Suprapubic skin (tissue), 4 donors: ENCODE results near the gene CHD2.

ENCODE experiments used
- POLR2A ChIP-seq, 2 donors: fragments of 450-650 bp; IDR thresholded peaks; one replicate each; pipeline ENCODE4 v1.6.1; 2017; ENCODE audit warnings: antibody characterized with exemption in 2 of 2, mild to moderate bottlenecking in 2 of 2, moderate library complexity in 2 of 2
- POLR2AphosphoS5 ChIP-seq, 3 donors: sonication (generic); formaldehyde crosslinking; IDR thresholded peaks; one replicate each; pipeline ENCODE4 v1.6.1; 2017; ENCODE audit warnings: antibody characterized with exemption in 3 of 3
- TF ChIP-seq, protein P1 (sequence below), 2 donors: fragments of 200-600 bp in 1 of 2; fragments of 450-650 bp in 1 of 2; sonication (generic) in 1 of 2; IDR thresholded peaks; one replicate each; pipeline ENCODE4 v1.5.1; 2016 to 2019; ENCODE audit warnings: antibody characterized with exemption in 2 of 2, mild to moderate bottlenecking in 1 of 2, moderate library complexity in 1 of 2

DNA sequence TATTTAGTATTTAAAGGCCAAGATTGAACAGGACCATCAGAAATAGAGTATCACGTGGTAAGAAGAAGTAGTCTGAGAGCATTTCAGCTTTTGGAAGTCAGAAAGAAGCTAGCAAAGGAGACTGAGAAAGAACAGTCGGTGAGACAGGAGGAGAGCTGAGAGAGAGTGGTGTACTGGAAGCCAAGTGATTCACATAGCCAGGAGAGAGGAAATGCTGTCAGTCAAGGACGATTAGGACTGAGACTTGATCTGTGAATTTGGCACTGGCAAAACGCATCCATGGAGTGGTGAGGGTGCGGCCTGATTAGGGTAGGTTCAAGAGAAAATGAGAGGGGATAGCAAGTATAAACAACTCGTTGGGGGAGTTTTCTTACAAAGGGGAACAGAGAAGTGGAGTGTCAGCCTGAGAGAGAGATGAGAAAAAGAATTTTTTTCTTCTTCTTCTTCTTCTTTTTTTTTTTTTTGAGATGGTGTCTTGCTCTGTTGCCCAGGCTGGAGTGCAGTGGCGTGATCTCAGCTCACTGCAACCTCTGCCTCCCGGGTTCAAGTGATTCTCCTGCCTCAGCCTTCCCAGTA lies 44.9 kb downstream of the CHD2 start:
- no peak for TF ChIP-seq POLR2A (IDR thresholded peaks at IDR 0.05)
- TF ChIP-seq, protein P1, sequence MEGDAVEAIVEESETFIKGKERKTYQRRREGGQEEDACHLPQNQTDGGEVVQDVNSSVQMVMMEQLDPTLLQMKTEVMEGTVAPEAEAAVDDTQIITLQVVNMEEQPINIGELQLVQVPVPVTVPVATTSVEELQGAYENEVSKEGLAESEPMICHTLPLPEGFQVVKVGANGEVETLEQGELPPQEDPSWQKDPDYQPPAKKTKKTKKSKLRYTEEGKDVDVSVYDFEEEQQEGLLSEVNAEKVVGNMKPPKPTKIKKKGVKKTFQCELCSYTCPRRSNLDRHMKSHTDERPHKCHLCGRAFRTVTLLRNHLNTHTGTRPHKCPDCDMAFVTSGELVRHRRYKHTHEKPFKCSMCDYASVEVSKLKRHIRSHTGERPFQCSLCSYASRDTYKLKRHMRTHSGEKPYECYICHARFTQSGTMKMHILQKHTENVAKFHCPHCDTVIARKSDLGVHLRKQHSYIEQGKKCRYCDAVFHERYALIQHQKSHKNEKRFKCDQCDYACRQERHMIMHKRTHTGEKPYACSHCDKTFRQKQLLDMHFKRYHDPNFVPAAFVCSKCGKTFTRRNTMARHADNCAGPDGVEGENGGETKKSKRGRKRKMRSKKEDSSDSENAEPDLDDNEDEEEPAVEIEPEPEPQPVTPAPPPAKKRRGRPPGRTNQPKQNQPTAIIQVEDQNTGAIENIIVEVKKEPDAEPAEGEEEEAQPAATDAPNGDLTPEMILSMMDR (IDR thresholded peaks at IDR 0.05) = no peak
- TF ChIP-seq POLR2AphosphoS5 (IDR thresholded peaks at IDR 0.05) = no peak
